SKM-1 (cell line): ENCODE results near the gene RNF31.
"Not testable (repeated sequence)": the region's sequence is repeated elsewhere in the genome, so short reads cannot be mapped to it uniquely, and the experiment has no call there.

Experiments
- DNase-seq: peaks from one replicate; lab custom pipeline; 2025; ENCODE audit not compliant: unreplicated experiment; lab: John Stamatoyannopoulos, UW

Gene RNF31

GRCh38 chr14:24146978-24147760 is at the start of gene RNF31:
TSS of gene RNF31 (plus strand) at chr14:24147498. CDS start at chr14:24147699, 201 bp downstream.
- DNase-seq, result peak; percentile 92

GRCh38 chr14:24098229-24098926 is 48.9 kb upstream of the RNF31 start:
- no peak for DNase-seq

- no peak for DNase-seq
Observed at GRCh38 chr14:24098927-24099813, 48.1 kb upstream of the RNF31 start.

GRCh38 chr14:24100197-24100981 is 46.9 kb upstream of the RNF31 start:
- no peak for DNase-seq

- no peak for DNase-seq
Observed at GRCh38 chr14:24100982-24101494, 46.3 kb upstream of the RNF31 start.

GRCh38 chr14:24102357-24103048 is 44.8 kb upstream of the RNF31 start:
- no peak for DNase-seq

GRCh38 chr14:24103451-24103850 is 43.8 kb upstream of the RNF31 start:
- no peak for DNase-seq

- DNase-seq, result not testable (repeated sequence)
Observed at GRCh38 chr14:24105609-24106239, 41.6 kb upstream of the RNF31 start.

GRCh38 chr14:24106672-24107271 is 40.5 kb upstream of the RNF31 start:
- no peak for DNase-seq

- DNase-seq, result no peak
Observed at GRCh38 chr14:24108336-24108874, 38.9 kb upstream of the RNF31 start.

GRCh38 chr14:24110060-24110459 is 37.2 kb upstream of the RNF31 start:
- DNase-seq, result no peak

GRCh38 chr14:24110523-24110922 is 36.8 kb upstream of the RNF31 start:
- DNase-seq, result no peak

GRCh38 chr14:24113379-24113800 is 33.9 kb upstream of the RNF31 start:
- no peak for DNase-seq

- peak; percentile 51 for DNase-seq
Observed at GRCh38 chr14:24113801-24114531, 33.3 kb upstream of the RNF31 start.

- peak; percentile 92 for DNase-seq
Observed at GRCh38 chr14:24114532-24115421, 32.5 kb upstream of the RNF31 start, which contains the start of the genes DCAF11 and NRL. TSS of gene DCAF11 (plus strand) at chr14:24114777. CDS start at chr14:24115595, 818 bp downstream. TSS of gene NRL (minus strand) at chr14:24114949. CDS start at chr14:24082848, 32,101 bp downstream.

GRCh38 chr14:24115422-24116127 is 31.7 kb upstream of the RNF31 start:
- no peak for DNase-seq
